Ovary (tissue), 3 donors: ENCODE measurements around the gene C15orf62.

Experiments
- CTCF ChIP-seq, 3 donors: fragments of 450-650 bp in 2 of 3; fragments of 200-600 bp in 1 of 3; IDR thresholded peaks; one replicate each; pipeline versions ENCODE4 v1.5.1 to v1.8.0; 2016 to 2022; ENCODE audit warnings: antibody characterized with exemption in 3 of 3, mild to moderate bottlenecking in 1 of 3
- EP300 ChIP-seq: sonication (generic); formaldehyde crosslinking; IDR thresholded peaks from one replicate; pipeline ENCODE4 v1.6.1; 2017; ENCODE audit warnings: antibody characterized with exemption
- POLR2A ChIP-seq: fragments of 450-650 bp; IDR thresholded peaks from one replicate; pipeline ENCODE4 v1.6.1; 2017; ENCODE audit warnings: antibody characterized with exemption, mild to moderate bottlenecking, moderate library complexity
- donor health status: DM: no; HTN: no; CAD: no.

- TF ChIP-seq CTCF (IDR thresholded peaks at IDR 0.05), result no peak
- no peak for TF ChIP-seq POLR2A
- TF ChIP-seq EP300, result no peak
Observed at GRCh38 chr15:40764629-40765103, 5.1 kb upstream of the C15orf62 start.
